HG03097 (cell line): ENCODE results near the gene BZW1.

Experiments
- ATAC-seq: cut with Tn5 transposase; IDR thresholded peaks from one replicate; pipeline ENCODE4 v1.9.1; 2021; ENCODE audit not compliant: unreplicated experiment, low FRiP score

The BZW1 gene

DNA sequence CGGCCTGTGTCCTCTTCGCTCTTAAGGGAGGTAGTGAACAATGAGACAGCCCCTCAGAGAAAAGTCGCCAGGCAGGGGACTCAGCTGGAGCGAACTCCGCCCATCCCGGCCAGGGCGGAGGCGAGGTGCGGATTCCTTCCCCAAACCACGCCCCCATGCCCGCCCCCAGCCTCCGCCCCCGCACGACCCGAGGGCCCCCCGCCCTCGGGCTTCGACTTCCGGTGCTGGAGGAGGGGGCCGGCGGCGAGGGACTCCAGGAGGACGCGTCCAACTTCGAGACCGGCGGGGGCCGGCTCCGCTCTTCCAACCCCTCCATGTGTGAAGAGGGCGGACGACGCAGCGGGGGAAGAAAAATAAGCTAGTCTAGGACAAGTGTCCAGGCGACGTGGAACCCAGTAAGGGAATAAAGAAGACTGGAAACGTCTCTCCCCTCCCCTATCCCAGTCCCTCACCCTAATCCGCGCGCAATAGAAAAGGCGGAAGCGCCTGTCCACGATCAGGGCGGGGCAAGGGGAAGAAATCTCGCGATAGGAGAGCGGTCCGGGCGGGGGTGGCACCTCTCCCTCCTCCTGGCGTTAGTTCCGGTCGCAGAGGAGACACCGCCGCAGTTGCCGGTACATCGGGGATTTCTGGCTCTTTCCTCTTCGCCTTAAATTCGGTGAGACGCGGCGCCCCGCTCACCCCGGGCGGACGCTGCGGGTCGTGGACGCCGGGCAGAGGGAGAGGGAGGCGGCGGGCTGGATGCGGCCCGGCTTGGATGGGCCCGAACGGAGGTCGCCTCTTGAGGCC lies at the start of gene BZW1:
Gene BZW1 (plus strand): TSS at position 578 of the 789 bp plus-strand sequence. CDS start 1,308 bp downstream, outside the sequence.
- peak; percentile 77 for ATAC-seq

DNA sequence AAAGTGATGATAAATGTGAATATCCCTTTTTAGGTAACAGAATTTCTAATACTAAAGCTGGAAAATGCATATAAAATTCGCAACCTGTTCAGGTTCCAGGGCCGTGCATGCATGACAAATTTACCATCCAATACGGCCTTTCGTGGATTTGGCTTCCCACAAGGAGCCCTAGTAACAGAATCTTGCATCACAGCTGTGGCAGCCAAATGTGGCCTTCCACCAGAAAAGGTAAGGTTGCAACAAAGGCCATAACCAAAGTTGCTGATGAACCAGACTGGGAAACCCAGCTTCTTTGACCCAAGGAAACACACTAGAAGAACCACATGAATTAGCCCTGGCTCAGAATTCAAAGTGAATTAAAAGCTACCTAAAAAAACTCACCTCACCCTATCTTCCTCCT lies 49.6 kb upstream of the BZW1 start:
- ATAC-seq = no peak

DNA sequence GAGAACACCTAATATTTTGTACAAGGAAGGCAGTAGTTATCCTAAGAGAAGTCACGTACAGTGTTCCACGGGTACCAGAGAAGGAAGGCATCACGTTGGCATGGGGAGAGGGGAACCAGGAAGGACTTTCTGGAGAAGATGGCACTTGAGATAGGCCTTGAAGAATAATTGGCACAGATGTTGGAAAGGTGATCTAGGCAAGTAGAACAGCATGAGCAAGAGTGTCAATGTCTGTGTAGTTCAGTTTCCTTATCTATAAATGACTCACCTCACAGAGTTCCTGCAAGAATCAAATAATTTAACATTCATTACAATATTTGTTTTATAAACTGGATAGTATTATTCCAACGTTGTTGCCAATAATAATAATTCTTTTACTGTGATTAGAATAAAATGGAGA lies 48.3 kb upstream of the BZW1 start:
- ATAC-seq = no peak

DNA sequence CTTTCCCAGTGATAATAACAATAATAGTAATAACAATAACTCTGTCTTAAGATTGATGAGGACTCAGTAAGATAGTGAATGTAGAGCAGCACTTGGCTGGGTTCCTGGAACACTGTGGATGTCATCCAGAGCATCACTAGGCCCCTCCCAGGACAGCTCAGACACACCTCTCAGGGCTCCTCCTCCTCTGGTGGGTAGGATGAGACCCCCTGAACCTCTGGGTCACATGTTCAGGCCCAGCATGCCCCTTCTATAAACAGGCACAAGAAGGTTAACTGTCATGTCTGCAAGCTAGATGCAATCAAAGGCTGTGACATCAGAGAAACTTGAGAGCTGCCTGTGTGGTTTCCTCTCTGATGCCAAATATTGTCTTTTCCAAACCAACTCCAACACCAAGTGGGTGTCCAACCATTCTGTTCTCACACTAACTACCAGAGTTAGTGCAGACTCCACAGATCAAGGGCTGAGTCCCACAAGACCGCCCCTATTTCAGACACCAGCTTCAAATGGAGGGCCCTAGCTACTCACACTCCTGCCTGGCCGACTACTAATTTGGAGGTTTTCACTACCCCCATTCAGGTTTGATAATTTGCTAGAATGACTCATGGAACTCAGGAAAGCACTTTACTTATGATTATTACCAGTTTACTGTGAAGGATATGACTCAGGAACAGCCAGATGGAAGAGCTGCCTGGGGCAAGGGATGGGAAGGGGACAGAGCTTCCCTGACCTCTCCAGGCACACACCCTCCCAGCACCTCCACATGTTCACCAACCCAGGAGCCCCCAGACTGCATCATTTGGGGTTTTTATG lies 46.4 kb upstream of the BZW1 start:
- ATAC-seq = no peak

DNA sequence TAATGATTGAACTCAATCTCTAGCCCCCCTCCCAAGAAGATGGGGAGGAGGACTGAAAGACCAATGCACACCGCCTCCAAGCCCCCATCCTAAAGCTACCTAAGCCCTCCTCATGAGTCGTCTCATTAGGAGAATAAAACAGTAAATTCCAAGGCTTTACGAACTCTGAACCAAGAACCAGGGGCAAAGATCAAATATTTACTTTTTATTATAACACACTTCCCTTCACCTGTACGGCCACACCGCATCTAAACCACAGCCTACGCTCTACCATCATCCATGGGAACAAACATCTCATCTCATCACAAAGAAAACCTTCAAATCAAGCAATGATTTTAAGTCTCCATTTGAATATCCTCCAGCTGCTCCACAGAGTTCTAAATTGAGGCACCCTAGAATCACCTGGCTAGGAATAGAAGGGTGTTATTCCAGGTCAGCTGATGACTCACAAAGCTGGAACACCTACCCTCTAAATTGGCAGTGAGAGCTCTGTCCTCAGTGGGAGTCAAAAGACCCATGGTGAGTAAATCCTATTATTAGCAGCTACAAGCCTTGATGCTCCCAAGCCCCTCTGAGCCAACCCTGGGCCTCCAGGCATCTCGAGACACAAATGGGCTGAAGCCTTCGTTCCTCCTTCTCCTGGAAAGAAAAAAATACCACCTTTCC lies 45.6 kb upstream of the BZW1 start:
- no peak for ATAC-seq

DNA sequence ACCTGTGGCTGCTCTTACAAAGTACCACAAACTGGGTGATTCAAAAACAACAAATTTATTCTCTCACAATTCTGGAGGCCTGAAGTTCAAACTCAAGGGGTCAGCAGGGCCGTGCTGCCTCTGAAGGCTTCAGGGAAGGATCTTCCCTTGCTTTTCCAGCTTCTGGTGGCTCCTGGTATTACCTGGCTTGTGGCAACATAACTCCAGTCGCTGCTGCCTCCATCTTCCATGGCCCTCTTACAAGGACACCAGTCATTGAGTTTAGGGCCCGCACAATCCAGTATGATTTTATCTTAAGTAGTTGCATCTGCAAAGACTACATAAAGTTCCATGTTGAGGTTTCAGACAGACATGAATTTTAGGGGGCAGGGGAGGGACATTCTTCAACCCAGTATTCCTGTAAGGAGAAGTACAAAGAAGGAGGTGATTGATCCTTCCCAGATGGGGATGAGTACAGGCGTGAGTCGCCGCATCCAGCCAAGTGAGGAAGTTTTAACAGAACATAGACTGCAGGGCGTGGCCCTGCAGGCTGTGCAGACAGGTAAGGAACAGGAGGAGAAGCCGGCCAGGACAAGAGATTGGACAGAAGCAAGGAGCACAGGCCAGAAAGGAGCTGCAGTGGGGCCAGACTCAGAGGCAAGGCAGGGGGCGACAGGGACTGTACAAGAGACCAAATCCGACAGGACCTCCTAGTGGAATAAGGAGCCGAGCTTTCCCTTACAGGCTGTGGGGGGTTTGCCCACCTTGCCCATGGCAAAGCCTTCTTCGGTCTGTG lies 44.4 kb upstream of the BZW1 start:
- no peak for ATAC-seq

DNA sequence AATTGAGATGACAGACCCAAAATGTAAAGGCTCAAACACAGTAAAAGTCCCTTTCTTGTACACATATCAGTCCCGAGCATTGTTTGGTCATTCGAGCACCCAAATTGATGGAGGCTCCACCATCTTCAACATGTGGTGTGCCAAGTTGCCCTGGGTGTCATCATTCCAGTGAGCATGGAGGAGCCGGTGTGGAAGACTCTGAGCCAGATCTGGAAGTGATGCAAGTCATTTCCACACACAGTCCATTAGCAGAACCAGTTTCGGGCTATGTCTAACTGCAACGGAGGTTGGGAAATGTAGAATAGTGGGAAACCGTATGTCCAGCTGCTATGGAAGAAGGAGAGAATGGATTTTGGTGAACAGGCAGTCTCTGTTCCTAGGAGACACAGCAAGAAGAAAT lies 40.9 kb upstream of the BZW1 start:
- no peak for ATAC-seq

DNA sequence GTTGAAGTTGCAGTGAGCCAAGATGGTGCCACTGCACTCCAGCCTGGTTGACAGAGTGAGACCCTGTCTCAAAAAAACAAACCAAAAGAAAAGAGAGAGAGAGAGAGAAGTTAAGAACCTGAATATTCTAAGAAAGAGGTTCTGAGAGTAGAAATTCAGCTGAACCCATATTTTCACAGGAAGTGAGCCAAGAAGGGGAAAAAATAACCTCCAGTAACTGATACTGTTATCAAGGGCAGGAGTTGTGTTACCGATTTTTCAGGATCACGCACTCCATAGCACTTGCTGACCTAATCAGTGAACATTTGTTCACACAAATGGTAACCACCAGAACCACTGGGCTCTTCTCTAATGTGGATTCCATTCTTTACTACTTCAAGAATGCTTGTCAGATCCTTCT lies 39.1 kb upstream of the BZW1 start:
- no peak for ATAC-seq

DNA sequence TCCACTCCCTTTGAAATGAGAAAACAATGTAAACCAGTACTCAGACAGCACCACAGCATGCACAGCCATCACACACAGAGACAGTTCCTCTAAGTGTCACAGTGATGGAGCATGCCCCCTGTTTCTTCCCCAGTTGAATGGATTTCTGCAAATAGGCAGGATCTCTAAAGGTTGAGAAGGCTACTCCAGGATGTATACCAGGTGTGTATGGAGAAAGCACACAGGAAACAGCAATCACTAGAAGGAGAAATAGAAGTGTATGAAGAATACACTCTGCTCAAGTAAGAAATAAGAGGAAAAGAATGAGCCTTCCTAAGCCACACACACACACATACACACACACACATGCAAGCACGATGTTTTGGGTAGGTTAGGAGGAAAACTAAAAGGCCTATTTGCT lies 38.6 kb upstream of the BZW1 start:
- no peak for ATAC-seq

DNA sequence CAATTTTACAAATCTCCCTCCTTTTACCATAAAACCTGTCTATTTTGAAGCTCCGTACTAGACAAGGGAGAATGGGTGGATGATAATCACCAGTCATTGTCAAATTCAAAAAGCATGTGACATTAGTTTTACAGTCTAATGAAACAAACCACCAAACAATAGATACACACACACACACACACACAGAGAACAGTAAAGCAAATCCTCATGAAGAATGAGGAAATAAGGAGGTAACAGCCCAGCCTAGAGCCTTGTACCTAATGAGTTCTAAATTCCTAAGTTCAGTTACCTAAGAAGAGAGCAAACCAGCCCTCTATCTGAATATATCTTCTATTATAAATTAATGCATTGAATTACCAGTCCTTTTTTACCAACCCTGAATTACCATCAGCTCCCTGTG lies 36.8 kb upstream of the BZW1 start:
- ATAC-seq = no peak

DNA sequence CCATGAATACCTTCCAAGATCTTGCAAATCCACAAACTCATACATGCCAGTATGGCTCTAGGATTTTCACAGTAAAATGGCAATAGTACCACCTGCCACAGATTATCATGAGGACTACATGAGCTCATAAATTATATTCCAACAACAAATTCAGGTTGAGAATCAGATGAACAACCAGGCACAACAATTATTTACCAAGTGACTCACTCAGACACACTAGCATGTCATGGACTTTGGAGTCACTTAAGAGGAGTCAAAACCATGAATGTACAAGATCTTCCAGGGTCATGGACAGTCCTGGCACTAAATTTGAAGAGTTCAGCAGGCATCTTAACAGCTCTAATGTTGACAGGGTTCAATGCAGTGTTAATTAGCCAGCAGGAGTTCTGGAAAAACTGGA lies 34.4 kb upstream of the BZW1 start:
- ATAC-seq = no peak

DNA sequence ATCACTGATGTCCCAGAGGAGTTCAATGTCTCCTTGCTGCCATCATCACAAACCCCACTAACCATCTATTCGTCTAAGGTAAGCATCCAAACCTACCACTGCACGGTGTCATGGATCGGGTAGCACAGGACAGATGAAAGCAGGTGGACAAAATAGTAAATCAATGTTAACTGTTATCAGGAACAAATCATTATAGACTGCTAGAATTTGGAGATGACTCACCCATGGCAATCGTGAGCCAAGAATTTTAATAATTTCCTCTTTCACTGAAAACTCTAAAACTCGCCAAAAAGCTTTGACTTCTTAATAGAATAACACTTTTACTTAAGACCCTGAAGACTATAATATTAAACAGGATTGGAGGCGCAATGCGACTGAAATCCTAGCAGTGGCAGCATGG lies 33.7 kb upstream of the BZW1 start:
- ATAC-seq = no peak

DNA sequence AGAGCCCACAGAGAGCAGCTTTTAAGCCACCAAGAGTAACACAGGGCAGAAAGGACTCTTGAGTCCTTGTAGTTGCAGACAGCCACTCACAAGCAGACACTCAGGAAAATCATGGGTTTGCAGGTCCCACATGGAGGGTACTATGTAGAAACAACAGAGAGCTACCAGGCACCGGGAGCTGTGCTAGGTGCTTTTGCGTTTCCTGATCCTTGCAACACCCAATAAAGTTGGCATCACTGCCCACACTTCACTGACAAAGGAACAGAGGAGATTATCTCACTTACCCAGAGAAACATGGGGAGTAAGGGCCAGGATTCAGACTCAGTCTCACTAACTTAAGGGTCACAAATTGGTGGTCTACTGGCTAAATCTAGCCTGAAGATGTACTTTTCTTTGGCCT lies 32.5 kb upstream of the BZW1 start:
- ATAC-seq = no peak

DNA sequence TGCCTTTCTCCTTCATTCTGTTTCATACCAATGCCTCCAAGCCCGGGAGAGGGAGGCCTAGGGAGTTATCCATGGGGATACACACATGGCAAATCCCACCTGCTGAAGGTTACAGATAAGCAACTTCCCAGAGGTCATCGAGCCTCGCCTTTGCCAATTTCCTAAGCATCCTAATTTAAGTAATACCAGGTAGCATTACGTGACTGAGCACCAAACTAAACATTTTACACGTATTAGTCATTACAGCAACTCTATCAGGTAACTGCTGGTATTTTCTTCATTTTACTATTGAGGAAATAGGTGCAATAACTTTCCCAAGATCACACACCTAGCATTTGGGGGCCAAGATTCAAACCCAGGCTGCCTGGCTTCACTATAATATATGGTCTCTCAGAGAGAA lies 30.1 kb upstream of the BZW1 start:
- ATAC-seq = no peak

DNA sequence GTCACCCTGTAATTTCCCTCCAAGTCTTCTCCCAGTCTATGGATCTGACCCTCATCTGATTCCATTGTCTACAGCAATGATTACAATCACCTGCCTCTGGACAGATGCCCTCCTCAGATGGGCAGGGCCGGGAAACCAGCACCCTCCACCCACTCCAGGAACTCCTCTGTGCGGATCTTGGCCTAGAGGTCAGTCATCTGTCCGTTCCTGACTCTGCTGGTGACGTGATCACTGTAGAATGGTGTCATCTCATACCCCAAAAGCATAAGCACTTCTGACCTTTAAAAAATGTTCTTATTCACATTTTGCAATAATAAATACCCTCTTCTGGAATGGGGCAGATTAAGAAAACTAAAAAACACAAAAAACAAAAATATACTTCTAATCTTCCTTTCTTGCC lies 29.5 kb upstream of the BZW1 start:
- ATAC-seq = no peak

DNA sequence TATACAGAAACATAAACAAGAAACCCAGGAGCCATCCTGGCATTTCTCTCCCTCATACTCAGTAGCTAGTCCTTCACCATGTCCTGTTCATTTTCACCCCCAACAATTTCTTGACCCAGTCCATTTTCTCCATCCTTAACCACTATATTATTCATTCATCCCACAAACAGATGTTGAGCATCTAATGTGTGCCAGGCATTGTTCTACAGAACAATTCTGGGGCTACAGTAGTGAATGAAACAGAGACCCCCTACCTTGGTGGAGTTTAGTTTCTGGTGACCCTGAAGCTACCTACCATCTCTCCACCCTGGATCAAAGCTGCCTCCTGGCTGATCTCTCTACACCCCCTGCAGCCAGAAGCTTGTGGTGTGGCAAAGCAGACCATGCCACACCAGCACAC lies 27.5 kb upstream of the BZW1 start:
- ATAC-seq = no peak

DNA sequence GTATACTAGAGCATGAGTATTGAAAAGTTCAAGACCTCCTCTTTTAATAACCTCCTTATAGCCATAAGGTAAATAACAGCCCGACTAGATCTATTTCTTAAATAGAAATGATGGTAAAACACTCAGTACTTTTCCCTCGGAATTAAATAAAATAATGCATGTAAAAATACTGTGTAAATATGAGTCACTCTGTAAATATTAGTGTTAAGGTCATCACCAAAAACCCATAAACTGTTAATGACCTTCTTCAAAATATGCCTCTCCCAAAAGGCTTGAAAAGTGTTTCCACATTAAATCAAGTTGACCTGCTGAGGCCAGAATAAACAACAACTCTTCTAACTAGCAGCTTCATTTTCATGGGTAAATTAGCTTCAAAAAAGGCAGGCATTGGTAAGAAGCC lies 25.3 kb upstream of the BZW1 start:
- ATAC-seq = no peak

DNA sequence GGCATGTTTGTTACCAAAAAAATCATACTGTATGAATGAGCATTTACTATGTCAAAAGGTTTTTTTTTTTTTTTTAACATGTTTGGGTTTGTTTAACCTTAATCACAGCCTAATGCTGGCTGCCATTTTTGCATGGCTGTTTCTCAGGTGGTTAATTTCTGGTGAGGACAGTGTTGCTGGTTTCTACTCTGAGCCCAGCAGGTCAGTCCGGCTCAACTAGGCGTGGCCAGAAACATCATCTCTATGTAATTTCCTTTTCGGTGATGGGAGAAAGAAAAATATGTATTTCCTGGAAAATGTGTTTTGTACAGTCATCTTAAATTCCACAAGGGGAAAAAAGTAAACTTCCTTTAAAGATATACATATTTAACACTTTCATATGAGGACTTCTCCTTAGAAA lies 24.9 kb upstream of the BZW1 start:
- no peak for ATAC-seq

DNA sequence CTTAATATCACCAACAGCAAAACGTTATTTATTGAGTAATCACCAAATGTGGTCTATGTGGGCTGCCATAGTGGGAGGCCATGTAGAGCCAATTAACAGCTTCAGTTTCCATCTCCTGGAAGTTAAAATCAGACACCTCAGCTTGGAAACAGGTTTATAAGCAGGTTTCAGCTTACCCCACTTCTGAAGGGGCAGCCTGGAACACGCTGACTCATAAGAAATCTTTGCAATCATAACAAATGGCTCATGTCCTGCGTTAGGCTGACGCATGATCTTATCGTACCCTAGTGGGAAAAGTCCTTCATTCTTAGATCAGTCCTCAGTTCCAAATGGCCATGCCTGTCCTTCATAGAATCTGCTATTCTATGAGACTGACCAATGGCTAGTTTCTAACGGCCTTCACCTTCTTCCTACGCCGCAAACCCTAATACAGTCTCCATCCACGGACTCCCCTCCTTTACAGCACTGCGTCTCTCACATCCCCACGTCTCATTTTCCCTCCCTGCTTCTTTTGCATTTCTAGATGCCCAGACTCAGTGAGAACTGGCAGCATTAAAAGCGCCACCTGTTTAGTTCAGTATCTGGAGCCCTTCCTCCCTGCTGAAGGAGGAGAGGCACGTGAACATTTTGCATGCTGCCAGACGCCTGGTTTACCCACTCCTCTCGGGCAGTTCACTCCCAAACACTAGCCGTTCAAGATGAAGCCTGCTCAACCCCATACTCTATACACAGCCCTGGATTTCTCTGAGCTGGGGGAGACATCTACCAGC lies 24.2 kb upstream of the BZW1 start:
- no peak for ATAC-seq

DNA sequence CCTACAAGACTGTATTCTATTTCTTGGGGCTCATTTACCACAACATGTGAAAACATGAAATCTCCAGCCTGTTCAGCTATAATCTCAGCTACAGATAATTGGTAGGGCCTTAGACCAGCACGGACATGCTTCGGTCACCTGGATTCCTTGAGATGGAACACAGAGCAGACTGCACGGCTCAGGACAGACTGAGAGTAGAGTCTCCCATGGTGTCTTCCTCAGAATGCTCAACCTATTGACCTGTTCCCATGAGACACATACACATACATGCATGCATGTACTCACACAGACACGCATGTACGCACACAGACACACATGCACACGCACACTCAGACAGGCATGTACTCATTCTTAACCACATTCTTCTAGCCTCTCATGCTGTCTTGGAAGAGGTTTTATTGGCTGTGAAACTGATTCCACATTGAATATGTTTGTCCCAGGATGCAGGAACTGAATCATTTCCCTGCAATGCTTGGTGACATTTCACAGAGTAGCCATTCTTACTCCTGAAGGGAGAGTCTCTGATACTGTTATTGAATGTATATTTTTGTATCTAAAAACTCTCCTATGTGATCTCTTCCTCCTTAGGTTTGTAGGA lies 23.5 kb upstream of the BZW1 start:
- ATAC-seq = no peak
